Fibroblast of upper back skin (primary cell): ENCODE data around the gene ARHGAP30.
"Not testable (repeated sequence)": the region's sequence is repeated elsewhere in the genome, so short reads cannot be mapped to it uniquely, and the experiment has no call there.

Experiments used
- DNase-seq: peaks from one replicate; pipeline ENCODE4 v3.0.0-alpha.2; 2013

The ARHGAP30 gene

DNA sequence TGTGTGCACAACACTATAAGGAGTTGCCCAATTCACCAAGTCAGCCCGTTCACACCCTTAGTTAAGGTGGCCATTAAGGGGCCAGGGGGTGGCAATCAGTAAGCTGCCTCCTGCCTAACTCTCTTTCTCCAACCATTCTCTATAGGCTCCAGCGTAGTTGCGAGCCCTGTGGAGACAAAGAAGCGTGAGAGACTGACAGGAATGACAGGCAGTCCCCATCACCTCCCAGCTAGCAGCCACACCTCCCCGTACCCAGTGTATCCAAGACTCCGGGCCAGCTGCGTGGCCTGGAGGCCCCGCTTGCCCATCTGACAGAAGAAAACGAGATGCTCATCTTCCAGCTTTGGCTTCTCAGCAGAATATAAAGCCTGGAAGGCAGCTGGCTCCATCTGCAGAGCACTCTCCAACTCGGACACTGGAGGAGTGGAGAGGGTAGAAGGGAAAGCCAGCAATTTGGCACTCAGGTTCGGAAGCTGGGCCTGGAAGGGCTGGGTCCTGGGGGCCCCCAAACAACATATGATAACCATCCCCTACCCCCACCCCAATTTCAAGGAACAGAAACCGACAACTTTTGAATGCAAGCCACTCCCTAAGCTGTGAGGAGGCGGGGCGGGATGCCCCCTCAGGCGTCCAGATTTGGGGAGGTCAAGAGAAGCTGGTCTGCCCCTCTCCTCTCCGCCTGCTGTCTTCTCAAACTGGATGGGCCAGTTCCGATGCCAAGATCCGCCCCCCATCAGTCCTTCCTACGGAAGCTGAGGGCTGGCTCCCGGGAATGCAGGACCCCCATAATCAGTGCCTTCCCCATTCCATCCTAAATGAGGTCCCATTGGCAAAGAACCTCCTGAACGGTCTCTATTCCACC, 31.8 kb downstream of the ARHGAP30 start:
- DNase-seq = no peak

- no peak for DNase-seq
Measured at GRCh38 chr1:161033751-161034150, 35.9 kb downstream of the ARHGAP30 start.

DNA sequence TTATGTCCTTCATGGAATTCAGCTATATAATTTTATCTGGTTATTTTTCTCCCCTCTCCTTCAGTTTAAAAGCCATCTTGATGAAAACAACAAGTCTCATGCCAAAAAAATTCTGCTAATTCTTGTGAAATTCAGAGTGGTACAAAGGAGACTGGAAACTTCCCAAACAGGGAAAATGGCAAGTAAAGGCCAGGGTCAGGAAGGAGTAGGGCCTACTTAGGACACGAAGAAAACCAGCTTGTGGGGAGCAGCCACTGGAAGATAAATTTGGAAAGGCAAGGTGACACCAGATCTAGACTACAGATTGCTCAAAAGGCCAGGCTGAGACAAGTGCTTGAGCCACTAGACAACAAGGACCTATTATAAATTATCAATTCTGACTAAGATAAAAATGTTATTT, 37.3 kb downstream of the ARHGAP30 start:
- DNase-seq = no peak

- DNase-seq = no peak
Measured at GRCh38 chr1:161031874-161032273, 37.8 kb downstream of the ARHGAP30 start.

- not testable (repeated sequence) for DNase-seq
Measured at GRCh38 chr1:161029466-161029865, 40.2 kb downstream of the ARHGAP30 start.

- DNase-seq = not testable (repeated sequence)
Measured at GRCh38 chr1:161026954-161027353, 42.7 kb downstream of the ARHGAP30 start.

GRCh38 chr1:161022432-161022831, 47.3 kb downstream of the ARHGAP30 start:
- DNase-seq = not testable (repeated sequence)

- no peak for DNase-seq
Measured at GRCh38 chr1:161021970-161022353, 47.7 kb downstream of the ARHGAP30 start.

DNA sequence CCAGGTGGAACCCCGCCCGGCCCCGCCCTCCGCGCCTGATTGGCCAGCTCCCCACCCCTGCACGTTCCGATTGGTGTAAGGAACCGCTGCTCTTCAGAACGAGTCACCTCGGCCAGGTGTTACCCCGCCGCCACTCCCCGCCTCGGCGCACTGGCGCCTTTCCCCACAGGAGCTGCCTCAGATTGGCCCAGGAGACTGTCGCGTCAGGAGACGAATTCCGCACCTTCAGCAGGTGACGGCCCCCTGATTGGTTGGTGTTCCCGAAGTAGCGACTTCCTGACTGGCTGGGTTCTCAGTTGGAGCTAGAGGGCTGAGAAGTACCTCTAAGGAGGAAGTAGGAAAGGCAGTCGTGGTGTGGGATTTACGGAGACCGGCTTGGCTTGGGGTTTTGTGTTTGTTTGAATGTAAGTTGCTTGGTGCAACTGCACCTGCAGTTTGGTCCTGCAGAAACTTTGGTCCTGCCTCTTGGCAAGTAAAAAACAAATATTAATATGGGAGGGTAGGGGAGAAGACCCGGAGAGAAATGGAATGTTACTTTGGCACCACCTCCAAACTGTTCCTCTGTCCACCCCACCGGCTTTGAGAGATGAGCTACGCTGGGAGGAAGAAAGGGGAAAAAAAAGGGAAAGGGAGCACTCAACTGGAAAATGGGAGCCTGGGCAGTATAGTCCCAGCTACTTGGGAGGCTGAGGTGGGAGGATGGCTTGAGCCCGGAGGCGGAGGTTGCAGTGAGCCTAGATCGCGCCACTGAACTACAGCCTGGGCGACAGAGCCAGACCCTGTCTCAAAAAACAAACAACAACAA, 48.3 kb downstream of the ARHGAP30 start:
- no peak for DNase-seq

DNA sequence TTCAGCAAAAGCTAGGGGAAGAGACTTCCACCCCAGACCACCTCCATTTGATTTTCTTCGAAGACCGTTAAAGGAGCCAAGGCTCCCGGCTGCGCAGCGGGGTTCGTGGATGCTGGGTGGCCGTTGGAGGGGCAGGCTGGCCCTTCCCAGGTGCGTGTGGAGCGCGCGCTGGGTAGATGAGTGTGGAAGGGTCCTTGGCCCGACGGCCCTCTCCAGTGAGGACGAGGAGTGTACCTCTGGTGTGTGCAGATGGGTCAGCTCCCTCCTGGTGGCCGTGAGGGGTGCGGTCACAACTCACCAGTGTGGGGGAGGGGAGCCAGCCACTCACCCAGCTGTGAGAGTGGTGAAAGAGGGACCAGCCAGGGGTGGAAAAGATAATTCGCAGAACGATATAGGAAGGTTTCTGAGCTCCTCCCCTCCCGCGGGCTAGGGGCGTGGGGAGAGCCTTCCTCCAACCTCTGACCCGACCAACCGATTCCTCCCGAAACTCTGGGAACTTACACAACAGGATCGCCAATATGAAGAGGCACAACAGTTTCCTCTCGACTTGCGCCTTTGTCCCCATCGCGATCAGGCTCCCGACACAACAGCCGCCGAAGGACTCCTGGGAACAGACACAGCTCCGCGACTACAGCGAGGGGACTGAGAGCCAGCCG, 49.1 kb downstream of the ARHGAP30 start, which contains the start of gene F11R:
F11R (minus strand) TSS at position 644 of the 656 bp plus-strand sequence; CDS start at position 565, 79 bp downstream.
- DNase-seq = no peak

DNA sequence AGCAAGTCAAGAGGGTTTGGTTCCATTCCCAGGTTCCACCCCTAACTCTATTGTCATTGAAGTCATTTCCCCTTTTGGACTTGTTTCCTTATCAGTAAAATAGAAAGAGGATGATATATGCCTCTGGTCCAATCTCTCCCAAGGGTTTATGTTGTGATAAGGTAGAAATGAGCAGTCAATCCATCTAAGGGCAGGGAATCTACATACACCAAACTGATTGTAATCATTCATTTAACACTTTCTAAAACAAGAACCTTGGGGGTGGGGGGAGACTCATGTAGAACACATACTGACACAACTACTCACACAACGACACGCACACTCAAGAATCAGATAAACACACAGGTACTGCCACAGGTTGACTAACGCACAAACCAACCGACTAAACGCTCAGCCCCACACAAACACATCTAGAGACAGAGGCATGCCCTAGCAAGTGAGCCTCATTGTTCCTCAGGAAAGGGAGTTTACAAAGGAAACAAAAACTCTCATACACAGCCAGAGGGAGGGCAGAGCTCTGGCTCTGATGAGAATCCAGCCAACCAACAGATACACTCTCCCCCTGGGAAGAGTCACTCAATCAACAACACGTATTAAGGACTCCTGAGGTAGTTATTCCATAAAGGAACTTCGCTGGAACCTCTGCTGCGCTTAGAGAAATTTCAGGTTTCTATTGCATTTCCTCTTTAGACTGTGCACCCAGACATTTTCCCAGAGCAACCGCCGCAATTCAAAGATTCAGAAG, 49.8 kb downstream of the ARHGAP30 start:
- no peak for DNase-seq

GRCh38 chr1:161019111-161019660, 50.5 kb downstream of the ARHGAP30 start:
- not testable (repeated sequence) for DNase-seq

DNA sequence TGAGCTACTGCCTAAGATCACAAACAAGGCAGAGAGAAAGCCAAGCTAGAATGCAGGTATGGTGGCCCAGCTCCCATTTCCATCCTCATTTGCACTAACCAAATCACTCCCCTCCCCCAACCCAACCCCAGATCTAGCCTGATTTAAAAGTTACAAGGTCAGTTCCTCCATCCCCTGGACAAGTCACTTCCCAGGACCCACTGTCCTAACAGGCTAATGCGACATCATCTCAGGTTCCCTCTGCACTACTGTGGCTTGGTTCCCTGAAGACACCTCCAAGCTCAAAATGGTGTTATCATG, 51.1 kb downstream of the ARHGAP30 start:
- no peak for DNase-seq

- no peak for DNase-seq
Measured at GRCh38 chr1:161017756-161018630, 51.7 kb downstream of the ARHGAP30 start.

DNA sequence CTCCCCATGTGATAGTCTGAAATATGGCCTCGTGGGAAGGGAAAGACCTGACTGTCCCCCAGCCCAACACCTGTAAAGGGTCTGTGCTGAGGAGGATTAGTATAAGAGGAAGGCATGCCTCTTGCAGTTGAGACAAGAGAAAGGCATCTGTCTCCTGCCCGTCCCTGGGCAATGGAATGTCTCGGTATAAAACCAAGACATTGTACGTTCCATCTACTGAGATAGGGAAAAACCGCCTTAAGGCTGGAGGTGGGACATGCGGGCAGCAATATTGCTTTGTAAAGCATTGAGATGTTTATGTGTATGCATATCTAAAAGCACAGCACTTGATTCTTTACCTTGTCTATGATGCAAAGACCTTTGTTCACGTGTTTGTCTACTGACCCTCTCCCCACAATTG, 52.5 kb downstream of the ARHGAP30 start:
- not testable (repeated sequence) for DNase-seq

GRCh38 chr1:161016683-161017082, 53.0 kb downstream of the ARHGAP30 start:
- DNase-seq = not testable (repeated sequence)

DNA sequence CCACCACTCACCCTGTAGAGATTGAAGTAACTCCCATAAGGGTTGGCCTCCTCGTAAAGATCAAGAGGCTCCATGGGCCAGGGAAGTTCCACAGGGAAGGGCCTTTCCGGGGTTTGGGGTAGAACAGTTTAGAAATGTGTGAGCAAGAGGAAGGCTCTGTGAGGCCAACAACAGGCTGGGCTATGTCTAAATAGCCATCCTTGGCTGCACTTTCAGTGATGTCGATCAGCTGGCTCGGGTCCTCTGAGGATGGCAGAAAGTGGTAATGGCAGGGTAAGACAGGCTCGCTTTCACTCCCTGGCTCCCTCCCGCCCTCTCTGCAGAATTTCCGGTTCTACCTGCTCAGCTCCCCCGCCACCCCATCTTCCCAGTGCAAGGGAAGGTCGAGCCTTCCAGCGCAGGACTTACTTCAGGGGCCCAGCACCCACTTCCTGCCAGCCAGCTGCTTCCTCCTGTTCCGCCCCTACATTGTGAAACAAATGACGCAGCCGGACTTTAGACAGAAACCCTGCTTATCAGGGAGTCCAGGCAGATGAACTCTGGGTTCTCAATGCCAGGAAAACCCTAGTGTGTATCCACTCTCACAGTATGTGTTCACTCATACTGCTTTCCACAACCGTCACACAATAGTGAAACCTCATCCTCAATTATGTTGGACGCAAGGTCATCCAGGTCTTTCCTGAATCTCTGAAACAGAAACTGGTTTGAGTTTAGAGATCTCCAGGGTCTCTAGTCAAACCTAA, 56.0 kb downstream of the ARHGAP30 start:
- DNase-seq = peak; percentile 47

DNA sequence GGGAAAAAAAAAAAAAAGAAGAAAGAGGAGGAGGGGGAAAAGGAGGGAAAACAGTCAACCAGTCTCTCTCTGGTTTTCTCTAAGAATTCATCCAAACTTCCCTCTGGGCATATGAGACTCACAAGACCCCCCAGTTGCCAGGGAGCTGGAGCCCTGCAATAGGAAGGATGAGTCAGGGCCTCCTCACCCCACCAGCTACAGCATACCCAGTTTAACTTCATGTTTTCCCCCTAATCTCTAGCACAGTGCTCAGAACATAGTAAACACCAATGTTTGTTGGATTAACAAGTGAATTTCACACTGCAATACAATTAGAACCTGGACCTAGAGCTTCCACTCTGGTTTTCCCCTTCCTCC, 56.6 kb downstream of the ARHGAP30 start:
- no peak for DNase-seq

GRCh38 chr1:161012420-161012819, 57.3 kb downstream of the ARHGAP30 start:
- no peak for DNase-seq

DNA sequence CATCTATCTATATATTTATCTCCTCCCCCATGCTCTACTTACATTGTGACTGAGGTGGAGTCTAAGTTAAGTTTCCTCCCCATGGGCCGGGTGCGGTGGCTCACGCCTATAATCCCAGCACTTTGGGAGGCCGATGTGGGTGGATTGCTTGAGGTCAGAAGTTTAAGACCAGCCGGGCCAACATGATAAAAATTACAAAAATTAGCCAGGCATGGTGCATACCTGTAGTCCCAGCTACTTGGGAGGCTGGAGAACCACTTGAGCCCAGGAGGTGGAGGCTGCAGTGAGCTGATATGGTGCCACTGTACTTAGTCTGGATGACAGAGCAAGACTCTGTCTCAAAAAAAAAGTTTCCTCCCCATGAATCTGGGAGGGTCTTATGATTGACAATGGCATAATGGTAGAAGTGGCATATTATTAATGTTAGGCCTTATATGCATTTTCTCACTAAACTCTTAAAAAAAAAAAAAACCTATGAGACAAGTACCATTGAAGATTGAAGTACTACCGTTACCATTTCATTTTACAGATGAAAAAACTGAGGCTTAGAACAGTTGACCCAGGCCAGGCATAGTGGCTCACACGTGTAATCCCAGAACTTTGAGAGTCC, 60.0 kb downstream of the ARHGAP30 start:
- DNase-seq = no peak
